Skin of body (tissue), 2 donors: ENCODE results near the gene EEF1E1. TPM values are rescaled to one million over a fixed set of nuclear protein-coding genes. Genes with fewer than 3 reads are reported as not detected.
"Not testable (repeated sequence)": the region's sequence is repeated elsewhere in the genome, so short reads cannot be mapped to it uniquely, and the experiment has no call there.

Experiments
- DNase-seq: peaks from one replicate; lab custom pipeline; 2025; lab: John Stamatoyannopoulos, UW
- total RNA-seq: library from RNA; depleted of rRNA; stranded (reverse); fragments of >200 nt; gene quantifications from one replicate; pipeline ENCODE4 v1.2.3, GENCODE V29; 2014

Gene EEF1E1
- total RNA-seq, 1 donor from 2014 or later: 14.6 TPM

DNA sequence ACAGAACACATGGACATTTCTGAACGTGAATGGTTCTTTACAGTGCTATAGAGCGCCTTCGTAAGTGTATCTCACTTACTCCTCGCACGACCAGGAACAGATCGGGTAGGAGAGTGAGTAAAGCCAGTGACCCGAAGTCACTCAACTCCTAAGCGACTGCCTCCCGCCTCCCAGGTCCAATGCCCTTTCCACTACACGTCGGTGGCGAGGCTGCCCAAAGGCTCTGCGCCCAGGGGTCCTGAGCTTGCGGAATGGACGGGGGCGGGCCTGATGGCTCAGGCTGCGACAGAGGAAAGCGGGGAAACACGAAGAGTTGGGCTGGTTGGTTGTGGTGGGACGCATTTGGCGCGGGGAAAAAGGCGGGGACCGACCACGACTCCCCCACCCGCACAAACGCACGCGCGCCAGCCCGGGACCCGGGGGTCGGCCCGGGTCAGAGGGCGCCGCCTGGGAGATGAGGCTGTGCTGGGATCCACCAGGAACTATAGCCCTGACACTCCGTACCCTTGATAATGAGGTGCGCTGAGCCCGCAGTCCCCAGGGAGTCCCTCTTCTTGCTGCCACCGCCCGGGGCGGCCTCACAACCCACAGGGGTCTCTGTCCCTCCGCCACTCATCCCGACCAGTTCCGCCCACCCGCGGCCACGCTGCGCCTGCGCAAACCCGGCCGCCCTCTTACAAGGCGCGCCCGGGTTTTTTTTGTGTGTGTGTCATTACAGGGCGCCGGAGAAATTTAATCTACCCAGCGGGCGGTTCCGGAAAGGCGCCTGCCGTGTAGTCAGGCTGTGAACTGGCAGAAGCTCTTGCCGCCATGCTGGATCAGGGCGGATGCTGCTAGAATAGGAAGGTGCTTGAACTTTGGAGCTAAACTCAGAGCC lies 38.3 kb downstream of the EEF1E1 start, which contains the start of gene BLOC1S5:
Gene BLOC1S5, minus strand, starts transcription at position 629 of the 877 bp plus-strand sequence. Its CDS starts 13 bp downstream, at position 616.
- peak; percentile 97 for DNase-seq

DNA sequence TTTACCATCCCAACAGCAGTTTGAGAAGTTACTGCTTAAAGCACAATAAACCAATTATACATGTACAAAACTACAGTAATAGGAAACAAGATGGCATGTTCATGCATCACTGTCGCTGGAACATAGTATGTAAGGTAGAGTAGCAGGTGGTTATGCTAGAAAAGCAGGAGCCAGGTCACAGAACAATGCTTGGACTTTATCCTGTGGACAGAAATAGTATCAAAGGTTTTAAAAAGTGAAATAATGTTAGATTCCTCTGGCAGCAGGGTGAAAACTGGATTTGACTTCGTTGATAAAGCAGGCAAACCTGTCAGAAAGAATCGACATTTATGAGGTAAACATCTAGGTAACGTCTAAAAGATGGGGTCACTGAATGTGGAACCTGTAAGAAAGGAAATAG lies 40.6 kb downstream of the EEF1E1 start:
- DNase-seq: no peak

DNA sequence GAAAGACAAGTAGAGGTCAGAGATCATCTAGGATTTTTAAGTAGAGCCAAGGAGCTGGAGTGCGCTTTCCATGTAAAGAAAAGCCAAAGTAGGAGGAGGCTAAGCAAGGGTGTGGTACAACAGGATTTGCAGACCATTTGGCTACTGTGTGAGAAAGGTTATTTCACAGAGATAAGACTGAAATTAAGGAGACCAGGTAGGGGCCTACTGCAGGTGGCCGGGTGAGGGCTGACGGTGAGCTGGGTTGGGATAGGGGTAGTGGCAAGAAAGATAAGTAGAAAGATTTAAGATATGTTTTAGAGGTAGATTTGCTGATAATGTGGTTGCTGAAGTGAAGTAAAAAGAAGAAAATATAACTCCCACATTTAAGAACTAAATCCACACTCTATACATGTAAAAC lies 42.0 kb downstream of the EEF1E1 start:
- DNase-seq: no peak

DNA sequence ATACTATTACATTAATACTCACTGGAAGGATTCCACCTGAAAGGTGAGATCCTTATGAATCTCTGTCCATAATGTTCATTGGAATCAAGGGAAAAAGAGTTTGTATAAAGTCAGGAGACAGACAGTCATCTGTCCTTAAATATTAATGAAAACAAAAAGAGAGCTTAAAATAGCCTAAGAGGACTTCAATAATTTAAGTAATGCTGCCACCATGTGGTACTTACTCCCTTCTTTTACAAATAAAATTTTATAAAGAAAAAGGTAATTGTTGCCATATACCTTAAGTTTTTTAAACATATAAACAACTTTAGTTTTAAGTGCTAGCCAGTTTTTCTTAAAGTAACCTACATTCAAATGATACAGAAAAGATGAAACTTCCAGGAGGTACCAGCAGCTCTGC lies 43.2 kb downstream of the EEF1E1 start:
- no peak for DNase-seq

DNA sequence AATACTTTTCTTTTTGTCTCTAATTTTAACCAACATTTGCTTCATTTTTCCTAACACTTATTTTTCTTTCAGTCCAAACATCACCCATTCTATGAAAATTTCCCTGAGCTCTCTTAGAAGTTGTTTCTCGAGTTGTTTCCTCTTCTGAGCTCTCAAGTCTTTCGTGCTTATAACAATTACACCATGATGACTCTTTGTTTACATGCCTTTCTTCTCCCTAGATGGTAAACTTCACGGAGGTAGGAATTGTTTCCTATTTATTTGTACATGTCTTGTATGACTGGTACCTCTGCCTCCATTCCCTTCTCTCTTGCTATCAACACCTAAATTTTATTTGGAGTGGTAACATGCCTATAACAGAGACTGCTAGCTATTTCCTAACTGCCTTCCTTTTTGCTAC lies 44.6 kb downstream of the EEF1E1 start:
- no peak for DNase-seq

DNA sequence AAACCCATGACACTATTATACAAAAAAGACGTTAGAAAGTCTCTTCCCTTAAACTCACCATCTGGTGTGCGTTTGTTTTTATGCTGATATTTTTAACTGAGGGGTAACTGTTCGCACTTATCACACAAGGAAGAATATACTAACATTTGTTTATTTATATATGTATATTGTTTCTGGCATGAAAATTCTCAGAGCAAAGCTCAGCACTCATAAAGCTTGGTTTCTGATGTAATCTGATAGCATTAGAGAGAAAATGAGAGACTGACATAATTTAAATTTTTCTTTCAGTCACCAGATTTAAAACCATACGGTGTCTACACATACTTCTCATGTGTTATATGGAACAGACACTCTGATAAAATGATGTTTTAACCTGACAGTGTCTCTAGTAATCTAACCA lies 45.1 kb downstream of the EEF1E1 start:
- DNase-seq: no peak

DNA sequence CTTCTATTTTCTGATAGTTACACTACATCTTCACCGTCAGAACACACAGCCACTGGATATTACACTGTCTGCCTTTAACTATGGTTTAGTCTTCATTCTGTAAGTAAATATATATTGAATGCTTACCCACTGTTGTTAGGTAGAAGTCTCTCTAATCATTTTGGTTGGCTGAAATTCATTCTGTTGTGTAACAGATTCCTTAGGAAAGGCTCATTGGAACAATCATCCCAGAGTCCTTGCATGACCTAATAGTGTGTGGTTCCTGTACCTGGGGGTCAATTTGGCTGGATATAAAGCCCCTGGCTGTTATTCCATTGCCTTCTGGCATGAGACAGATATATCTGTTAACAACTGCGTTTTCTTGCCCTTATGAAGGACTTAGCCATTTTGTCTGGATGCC lies 48.1 kb downstream of the EEF1E1 start:
- DNase-seq: no peak

DNA sequence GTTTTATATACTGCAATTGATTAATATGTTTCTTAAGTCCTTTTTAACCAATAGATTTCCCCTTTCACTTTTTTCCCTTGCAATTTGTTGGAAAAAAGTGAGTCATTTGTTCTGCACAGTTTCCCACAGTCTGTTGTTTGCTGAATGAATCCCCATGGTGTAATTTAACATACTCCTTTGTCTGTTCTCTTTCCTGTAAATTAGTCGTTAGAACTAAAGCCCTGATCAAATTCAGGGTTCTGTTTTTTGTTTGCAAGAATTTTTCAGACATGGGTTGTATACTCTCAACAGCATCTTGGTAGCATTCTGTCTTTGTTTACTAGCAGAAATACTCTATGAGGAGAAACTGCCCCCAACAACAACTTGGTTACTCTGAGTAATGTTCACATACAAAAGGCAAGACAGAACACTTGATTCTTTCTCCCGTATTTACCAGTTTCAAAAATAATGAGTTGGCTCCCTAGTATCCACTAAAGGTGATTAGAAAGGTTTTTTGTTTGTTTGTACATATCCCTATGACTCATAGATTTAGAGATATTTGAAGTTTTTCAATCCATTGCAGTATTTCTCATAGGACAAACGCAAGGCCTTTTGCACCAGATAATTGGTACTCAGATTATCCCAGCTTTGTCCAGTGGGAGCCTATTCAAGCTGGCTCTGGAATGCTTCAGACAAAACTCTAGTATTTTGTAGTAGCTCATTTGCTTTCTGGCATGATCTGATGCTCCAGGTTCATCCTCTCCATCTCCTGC lies 54.6 kb downstream of the EEF1E1 start:
- DNase-seq: peak; percentile 30

DNA sequence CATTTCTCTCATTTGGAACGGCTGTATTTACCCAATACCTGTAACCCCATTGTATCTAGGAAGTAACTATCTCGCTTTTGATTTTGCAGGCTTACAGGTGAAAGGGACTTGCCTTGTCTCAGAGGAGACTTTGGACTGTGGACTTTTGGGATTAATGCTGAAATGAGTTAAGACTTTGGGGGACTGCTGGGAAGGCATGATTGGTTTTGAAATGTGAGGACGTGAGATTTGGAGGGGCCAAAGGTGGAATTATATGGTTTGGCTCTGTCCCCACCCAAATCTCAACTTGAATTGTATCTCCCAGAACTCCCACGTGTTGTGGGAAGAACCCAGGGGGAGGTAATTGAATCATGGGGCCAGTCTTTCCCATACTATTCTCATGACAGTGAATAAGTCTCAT lies 56.6 kb downstream of the EEF1E1 start:
- not testable (repeated sequence) for DNase-seq

DNA sequence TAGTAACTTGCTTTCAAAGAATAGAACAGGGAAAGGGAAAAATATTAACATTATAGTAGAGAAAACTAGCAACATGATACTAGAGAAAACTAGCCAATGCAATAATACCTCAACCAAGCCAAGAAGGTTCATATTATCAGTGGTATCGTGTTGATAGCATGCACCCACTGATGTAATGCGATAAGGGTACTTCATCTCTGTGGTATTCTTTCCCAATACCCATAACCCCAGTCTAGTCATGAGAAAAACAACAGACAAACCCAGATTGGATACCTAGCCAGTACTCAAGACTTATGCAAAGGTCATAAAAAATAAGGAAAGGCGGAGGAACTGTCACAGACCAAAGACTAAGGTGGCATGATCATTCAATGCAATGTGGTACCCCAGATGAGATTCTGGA lies 59.1 kb downstream of the EEF1E1 start:
- no peak for DNase-seq

DNA sequence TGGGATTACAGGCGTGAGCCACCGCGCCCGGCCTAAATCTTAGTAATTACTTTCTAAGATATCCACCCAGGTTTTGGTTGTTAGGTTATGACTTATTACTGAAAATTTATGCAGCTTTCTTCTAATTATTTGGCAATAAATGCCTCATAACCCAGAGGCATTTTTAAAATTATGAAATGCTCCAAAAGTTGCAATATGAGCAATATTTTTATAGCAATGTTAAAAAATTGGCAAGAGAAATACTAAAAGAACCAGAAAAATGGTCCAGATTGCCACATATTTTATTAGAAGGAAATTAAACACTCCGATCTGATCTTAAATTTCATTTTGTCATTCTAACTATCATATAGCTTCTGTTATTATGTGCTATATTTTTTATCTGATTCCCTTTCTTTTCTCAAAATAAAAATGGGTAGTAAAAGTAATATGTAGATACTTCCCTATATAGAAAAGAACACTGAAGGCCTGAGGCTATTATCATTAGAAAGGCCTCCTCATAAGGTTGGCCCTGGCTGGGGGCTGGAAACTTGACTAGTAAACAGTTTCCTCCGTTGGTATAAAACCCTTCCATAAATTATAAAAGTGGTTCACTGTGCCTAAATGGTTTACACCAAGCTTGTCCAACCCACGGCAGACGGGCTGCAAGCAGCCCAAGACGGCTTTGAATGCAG lies 60.3 kb downstream of the EEF1E1 start:
- DNase-seq: no peak

DNA sequence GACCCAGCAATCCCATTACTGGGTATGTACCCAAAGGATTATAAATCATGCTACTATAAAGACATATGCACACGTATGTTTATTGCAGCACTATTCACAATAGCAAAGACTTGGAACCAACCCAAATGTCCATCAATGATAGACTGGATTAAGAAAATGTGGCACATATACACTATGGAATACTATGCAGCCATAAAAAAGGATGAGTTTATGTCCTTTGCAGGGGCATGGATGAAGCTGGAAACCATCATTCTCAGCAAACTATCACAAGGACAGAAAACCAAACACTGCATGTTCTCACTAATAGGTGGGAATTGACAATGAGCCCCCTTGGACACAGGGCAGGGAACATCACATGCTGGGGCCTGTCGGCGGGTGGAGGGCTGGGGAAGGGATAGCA lies 68.2 kb downstream of the EEF1E1 start:
- DNase-seq: not testable (repeated sequence)

DNA sequence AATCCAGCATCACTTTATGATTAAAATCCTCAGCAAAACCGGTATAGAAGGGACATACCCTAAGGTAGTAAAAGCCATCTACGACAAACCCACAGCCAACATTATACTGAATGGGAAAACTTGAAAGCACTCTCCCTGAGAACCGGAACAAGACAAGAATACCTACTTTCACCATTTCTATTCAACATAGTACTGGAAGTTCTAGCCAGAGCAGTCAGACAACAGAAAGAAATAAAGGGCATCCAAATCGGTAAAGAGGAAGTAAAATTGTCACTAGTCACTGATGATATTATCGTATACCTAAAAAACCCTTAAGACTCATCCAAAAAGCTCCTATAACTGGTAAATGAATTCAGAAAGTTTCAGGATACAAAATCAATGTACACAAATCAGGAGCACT lies 71.4 kb downstream of the EEF1E1 start:
- no peak for DNase-seq

Other genes starting within 250 kb of the EEF1E1 start
- gene TXNDC5, start 191.8 kb downstream of the EEF1E1 start, total RNA-seq: 136 TPM
- 19.1 TPM for gene BLOC1S5, start 38.2 kb downstream of the EEF1E1 start, total RNA-seq